ENCODE results near the gene PLEKHA8. TPM values are rescaled to one million over a fixed set of nuclear protein-coding genes. Genes with fewer than 3 reads are reported as not detected.

Gene PLEKHA8
- total and polyA plus RNA-seq, 2 experiments from 2014 or later: 4.7 to 10.3 TPM

- no peaks in the 10 kb centered on the region for H3K36me3 ChIP-seq (ENCODE audit: low read depth)
Observed at GRCh38 chr7:30102281-30102680, 74.1 kb downstream of the PLEKHA8 start.

GRCh38 chr7:30104157-30104556, 75.9 kb downstream of the PLEKHA8 start:
- Histone ChIP-seq H3K4me3 (no peak overlapping the region), H3K9me2 (ENCODE audit: insufficient read depth) (no peaks in the 10 kb centered on the region), H3K27me3 (replicated peaks; ENCODE audit: insufficient read depth) (no peaks in the 10 kb centered on the region), H3K79me2 (ENCODE audit: insufficient read depth) (no peaks in the 10 kb centered on the region), H3K9me3 (ENCODE audit: low read depth) (no peaks in the 10 kb centered on the region), H3K27ac (no peak overlapping the region), H3K36me3 (ENCODE audit: low read depth) (no peaks in the 10 kb centered on the region), H4K20me1 (ENCODE audit: insufficient read depth) (no peaks in the 10 kb centered on the region), H3F3A (ENCODE audit: insufficient read depth) (no peaks in the 10 kb centered on the region), H2AFZ (no peak overlapping the region), H3K4me1 (ENCODE audit: insufficient read depth) (no peaks in the 10 kb centered on the region), H3K9ac (no peak overlapping the region), H3K4me2 (ENCODE audit: unreplicated experiment) (no peak overlapping the region)
- no peak for DNase-seq
- WGBS, 2 experiments (ENCODE audit: low coverage in 1 of 2, low lambda C conversion rate in 2 of 2, missing lambda C conversion rate in 2 of 2): 90 to 98% methylated on average over 1 of the region's 1 CpG
- in situ Hi-C loops (cut with MboI): no loop called here
- TF ChIP-seq EZH2phosphoT487 (IDR thresholded peaks at IDR 0.05; ENCODE audit: insufficient read depth, low read depth): no peak
- TF ChIP-seq EZH2 (IDR thresholded peaks at IDR 0.05; ENCODE audit: insufficient read depth, poor library complexity, severe bottlenecking): no peak

More at GRCh38 chr7:30102281-30102680, 74.1 kb downstream of the PLEKHA8 start:
- no peak overlapping the region for H3K27ac ChIP-seq
- H3K4me3 ChIP-seq: no peak overlapping the region
- no peak overlapping the region for H3K4me2 ChIP-seq (ENCODE audit: unreplicated experiment)
- no peak for DNase-seq
- 65 to 67% methylated on average over 3 of the region's 3 CpGs for WGBS, 2 experiments (ENCODE audit: low coverage in 1 of 2, low lambda C conversion rate in 2 of 2, missing lambda C conversion rate in 2 of 2)
- in situ Hi-C loops (cut with MboI): no loop called here
- no peaks in the 10 kb centered on the region for H3K4me1 ChIP-seq (ENCODE audit: insufficient read depth)
- H3K27me3 ChIP-seq (replicated peaks; ENCODE audit: insufficient read depth): no peaks in the 10 kb centered on the region
- H3F3A ChIP-seq (ENCODE audit: insufficient read depth): no peaks in the 10 kb centered on the region
- no peaks in the 10 kb centered on the region for H3K9me3 ChIP-seq (ENCODE audit: low read depth)
- H3K9me2 ChIP-seq (ENCODE audit: insufficient read depth): no peaks in the 10 kb centered on the region
- no peaks in the 10 kb centered on the region for H4K20me1 ChIP-seq (ENCODE audit: insufficient read depth)
- no peak for TF ChIP-seq EZH2 (IDR thresholded peaks at IDR 0.05; ENCODE audit: insufficient read depth, poor library complexity, severe bottlenecking)
- TF ChIP-seq EZH2phosphoT487 (IDR thresholded peaks at IDR 0.05; ENCODE audit: insufficient read depth, low read depth): no peak
- no peak overlapping the region for H2AFZ ChIP-seq
- no peak overlapping the region for H3K9ac ChIP-seq
- no peaks in the 10 kb centered on the region for H3K79me2 ChIP-seq (ENCODE audit: insufficient read depth)

- Histone ChIP-seq H2AFZ (no peak overlapping the region), H3K27ac (no peak overlapping the region), H3K4me1 (ENCODE audit: insufficient read depth) (peaks cover 8% of the 10 kb centered on the region), H4K20me1 (ENCODE audit: insufficient read depth) (no peaks in the 10 kb centered on the region), H3K9me3 (ENCODE audit: low read depth) (no peaks in the 10 kb centered on the region), H3K27me3 (replicated peaks; ENCODE audit: insufficient read depth) (no peaks in the 10 kb centered on the region), H3F3A (ENCODE audit: insufficient read depth) (peaks cover 23% of the 10 kb centered on the region), H3K9me2 (ENCODE audit: insufficient read depth) (no peaks in the 10 kb centered on the region), H3K9ac (no peak overlapping the region), H3K79me2 (ENCODE audit: insufficient read depth) (no peaks in the 10 kb centered on the region), H3K4me3 (no peak overlapping the region), H3K36me3 (ENCODE audit: low read depth) (no peaks in the 10 kb centered on the region), H3K4me2 (ENCODE audit: unreplicated experiment) (no peak overlapping the region)
- 79 to 80% methylated on average over 5 of the region's 5 CpGs for WGBS, 2 experiments (ENCODE audit: low coverage in 1 of 2, low lambda C conversion rate in 2 of 2, missing lambda C conversion rate in 2 of 2)
- TF ChIP-seq EZH2phosphoT487 (IDR thresholded peaks at IDR 0.05; ENCODE audit: insufficient read depth, low read depth) (no peak), EZH2 (IDR thresholded peaks at IDR 0.05; ENCODE audit: insufficient read depth, poor library complexity, severe bottlenecking) (no peak)
- in situ Hi-C loops (cut with MboI): no loop called here
- no peak for DNase-seq
Observed at GRCh38 chr7:30112103-30112713, 84.0 kb downstream of the PLEKHA8 start.

- Histone ChIP-seq H3K27ac (no peak overlapping the region), H3K9me2 (ENCODE audit: insufficient read depth) (no peaks in the 10 kb centered on the region), H3K27me3 (replicated peaks; ENCODE audit: insufficient read depth) (no peaks in the 10 kb centered on the region), H4K20me1 (ENCODE audit: insufficient read depth) (no peaks in the 10 kb centered on the region), H3K9me3 (ENCODE audit: low read depth) (no peaks in the 10 kb centered on the region), H3K4me3 (no peak overlapping the region), H3K4me2 (ENCODE audit: unreplicated experiment) (no peak overlapping the region), H2AFZ (no peak overlapping the region), H3K4me1 (ENCODE audit: insufficient read depth) (peaks cover 18% of the 10 kb centered on the region), H3K9ac (no peak overlapping the region), H3K79me2 (ENCODE audit: insufficient read depth) (no peaks in the 10 kb centered on the region), H3F3A (ENCODE audit: insufficient read depth) (peaks cover 26% of the 10 kb centered on the region), H3K36me3 (ENCODE audit: low read depth) (no peaks in the 10 kb centered on the region)
- no peak for TF ChIP-seq EZH2 (IDR thresholded peaks at IDR 0.05; ENCODE audit: insufficient read depth, poor library complexity, severe bottlenecking)
- in situ Hi-C loops (cut with MboI): no loop called here
- DNase-seq: no peak
Observed at GRCh38 chr7:30113144-30113543, 84.9 kb downstream of the PLEKHA8 start.
